ENCODE data around the gene ANKRD13D.

DNA sequence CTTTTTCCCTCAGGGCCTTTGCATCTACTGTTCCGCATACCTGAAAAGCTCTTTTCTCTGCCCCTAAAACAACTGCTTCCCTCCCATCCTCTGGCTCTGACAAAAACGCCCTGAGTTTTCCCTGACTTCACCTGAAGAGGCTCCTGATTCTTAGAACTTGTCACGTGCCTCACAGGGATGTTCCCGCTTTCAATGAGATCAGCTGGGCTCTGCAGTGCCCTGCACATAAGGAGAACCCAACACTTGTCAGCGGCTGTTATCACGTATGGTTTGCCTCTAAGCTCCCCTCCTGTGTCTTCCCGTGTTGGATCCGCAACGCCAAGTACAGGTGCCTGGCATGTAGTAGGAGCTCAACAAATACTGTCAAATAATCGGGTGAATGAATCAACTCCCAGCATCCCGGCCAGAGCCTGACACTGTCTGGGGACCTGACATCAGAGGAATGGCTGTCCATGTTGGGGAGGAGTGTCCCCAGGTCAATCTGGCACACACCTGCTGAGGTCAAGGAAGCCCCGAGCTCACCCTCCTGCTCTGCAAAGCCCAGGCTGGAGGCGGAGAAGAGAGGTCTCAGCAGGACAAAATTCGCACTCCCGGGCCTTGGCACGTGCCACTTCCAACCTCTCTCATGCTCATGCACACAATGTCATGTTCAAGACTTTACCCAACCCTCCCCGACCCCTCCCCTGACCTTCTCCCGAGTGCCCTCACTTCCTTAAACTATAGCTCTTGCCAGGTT is 27.0 kb upstream of the ANKRD13D start:
- no peak for TF ChIP-seq SPI1 (IDR thresholded peaks at IDR 0.05; ENCODE audit: low read depth, low read length)
- no peak for TF ChIP-seq TAF1 (IDR thresholded peaks at IDR 0.05; ENCODE audit: low read depth, low read length)
- TF ChIP-seq POLR2AphosphoS5 (IDR thresholded peaks at IDR 0.05; ENCODE audit: low read depth, low read length) = no peak
- TF ChIP-seq POLR2A (IDR thresholded peaks at IDR 0.05; ENCODE audit: low read depth, low read length) = no peak

Measured in GM12891 (cell line).